ENCODE data around the gene SNX19.
A peak's percentile ranks its signal among the peaks of the same experiment; 100 is the strongest.

The SNX19 gene

GRCh38 chr11:130906616-130907015 is 9.7 kb downstream of the SNX19 start:
- no peak for DNase-seq

- DNase-seq = no peak
These were observed 10.8 kb downstream of the SNX19 start for GRCh38 chr11:130905512-130905911.

- no peak for DNase-seq
These were observed 11.9 kb downstream of the SNX19 start for GRCh38 chr11:130904380-130904779.

GRCh38 chr11:130902380-130902779 is 13.9 kb downstream of the SNX19 start:
- DNase-seq = no peak

- no peak for DNase-seq
These were observed 17.2 kb downstream of the SNX19 start for GRCh38 chr11:130899106-130899505.

- DNase-seq = no peak
These were observed 18.8 kb downstream of the SNX19 start for GRCh38 chr11:130897262-130898182.

GRCh38 chr11:130894322-130895025 is 21.8 kb downstream of the SNX19 start:
- peak; percentile 52 for DNase-seq

GRCh38 chr11:130892861-130893260 is 23.4 kb downstream of the SNX19 start:
- DNase-seq = no peak

GRCh38 chr11:130891326-130891725 is 25.0 kb downstream of the SNX19 start:
- no peak for DNase-seq

GRCh38 chr11:130890039-130890745 is 26.1 kb downstream of the SNX19 start:
- no peak for DNase-seq

GRCh38 chr11:130888790-130889189 is 27.5 kb downstream of the SNX19 start:
- no peak for DNase-seq

- DNase-seq = no peak
These were observed 29.6 kb downstream of the SNX19 start for GRCh38 chr11:130886704-130887103.

- DNase-seq = no peak
These were observed 34.1 kb downstream of the SNX19 start for GRCh38 chr11:130882138-130882551.

- DNase-seq = no peak
These were observed 34.7 kb downstream of the SNX19 start for GRCh38 chr11:130881475-130882137.

- DNase-seq = no peak
These were observed 36.4 kb downstream of the SNX19 start for GRCh38 chr11:130879836-130880235.

GRCh38 chr11:130876931-130877915 is 39.1 kb downstream of the SNX19 start:
- no peak for DNase-seq

GRCh38 chr11:130876100-130876499 is 40.2 kb downstream of the SNX19 start:
- no peak for DNase-seq

GRCh38 chr11:130874955-130875531 is 41.2 kb downstream of the SNX19 start:
- no peak for DNase-seq

- no peak for DNase-seq
These were observed 41.9 kb downstream of the SNX19 start for GRCh38 chr11:130874396-130874795.

GRCh38 chr11:130873761-130874160 is 42.5 kb downstream of the SNX19 start:
- no peak for DNase-seq

GRCh38 chr11:130872981-130873380 is 43.3 kb downstream of the SNX19 start:
- no peak for DNase-seq
